Activated naive CD4-positive, alpha-beta T cell treated with anti-CD3 and anti-CD28 coated beads, Interleukin-2, amount 50 U/mL, for 16 hours (primary cell): ENCODE measurements around the gene GATAD2A.

Source experiments
- DNase-seq: peaks from one replicate; pipeline ENCODE4 v3.0.0-alpha.2; 2020

GATAD2A gene

GRCh38 chr19:19534556-19535265, 129.2 kb downstream of the GATAD2A start:
- DNase-seq: no peak

GRCh38 chr19:19535311-19536191, 130.1 kb downstream of the GATAD2A start:
- DNase-seq: no peak

- no peak for DNase-seq
Observed at GRCh38 chr19:19537075-19538048, 131.9 kb downstream of the GATAD2A start.

- peak; percentile 49 for DNase-seq
Observed at GRCh38 chr19:19538061-19538784, 132.7 kb downstream of the GATAD2A start, which contains the start of gene CILP2. Gene CILP2 (plus strand): TSS chr19:19538265. CDS start chr19:19538350, 85 bp downstream.

- no peak for DNase-seq
Observed at GRCh38 chr19:19538785-19539166, 133.3 kb downstream of the GATAD2A start.

GRCh38 chr19:19539698-19540063, 134.2 kb downstream of the GATAD2A start:
- DNase-seq: no peak

- DNase-seq: peak; percentile 66
Observed at GRCh38 chr19:19540064-19540714, 134.7 kb downstream of the GATAD2A start.

- DNase-seq: peak; percentile 80
Observed at GRCh38 chr19:19540715-19541515, 135.4 kb downstream of the GATAD2A start.

GRCh38 chr19:19541616-19542015, 136.1 kb downstream of the GATAD2A start:
- no peak for DNase-seq

- DNase-seq: no peak
Observed at GRCh38 chr19:19542507-19542906, 137.0 kb downstream of the GATAD2A start.

- no peak for DNase-seq
Observed at GRCh38 chr19:19543101-19543500, 137.6 kb downstream of the GATAD2A start.

- DNase-seq: no peak
Observed at GRCh38 chr19:19543640-19544039, 138.2 kb downstream of the GATAD2A start.

- no peak for DNase-seq
Observed at GRCh38 chr19:19544257-19544953, 138.9 kb downstream of the GATAD2A start.

- DNase-seq: no peak
Observed at GRCh38 chr19:19544954-19545591, 139.6 kb downstream of the GATAD2A start.

GRCh38 chr19:19545707-19546106, 140.2 kb downstream of the GATAD2A start:
- DNase-seq: no peak

- DNase-seq: no peak
Observed at GRCh38 chr19:19546751-19547162, 141.3 kb downstream of the GATAD2A start.

- no peak for DNase-seq
Observed at GRCh38 chr19:19547674-19548336, 142.3 kb downstream of the GATAD2A start.

GRCh38 chr19:19548915-19549759, 143.7 kb downstream of the GATAD2A start:
- DNase-seq: no peak
